ENCODE results near the gene RAB38. TPM values are rescaled to one million over a fixed set of nuclear protein-coding genes. Genes with fewer than 3 reads are reported as not detected.

The RAB38 gene
- total RNA-seq, 1 donor from 2014 or later, result 0.44 TPM

GRCh38 chr11:88193278-88193677 lies 18.0 kb upstream of the RAB38 start:
- Histone ChIP-seq H3K36me3 (no peaks in the 10 kb centered on the region), H3K9me3 (replicated peaks) (peaks cover 50% of the 10 kb centered on the region), H3K4me3 (no peak overlapping the region), H3K4me1 (no peaks in the 10 kb centered on the region), H3K27me3 (ENCODE audit: low read depth) (no peaks in the 10 kb centered on the region), H3K27ac (replicated peaks) (no peak overlapping the region)
- no peak for DNase-seq
- intact Hi-C loops (cut with micrococcal nuclease), result no loop called here
- TF ChIP-seq, protein P1, sequence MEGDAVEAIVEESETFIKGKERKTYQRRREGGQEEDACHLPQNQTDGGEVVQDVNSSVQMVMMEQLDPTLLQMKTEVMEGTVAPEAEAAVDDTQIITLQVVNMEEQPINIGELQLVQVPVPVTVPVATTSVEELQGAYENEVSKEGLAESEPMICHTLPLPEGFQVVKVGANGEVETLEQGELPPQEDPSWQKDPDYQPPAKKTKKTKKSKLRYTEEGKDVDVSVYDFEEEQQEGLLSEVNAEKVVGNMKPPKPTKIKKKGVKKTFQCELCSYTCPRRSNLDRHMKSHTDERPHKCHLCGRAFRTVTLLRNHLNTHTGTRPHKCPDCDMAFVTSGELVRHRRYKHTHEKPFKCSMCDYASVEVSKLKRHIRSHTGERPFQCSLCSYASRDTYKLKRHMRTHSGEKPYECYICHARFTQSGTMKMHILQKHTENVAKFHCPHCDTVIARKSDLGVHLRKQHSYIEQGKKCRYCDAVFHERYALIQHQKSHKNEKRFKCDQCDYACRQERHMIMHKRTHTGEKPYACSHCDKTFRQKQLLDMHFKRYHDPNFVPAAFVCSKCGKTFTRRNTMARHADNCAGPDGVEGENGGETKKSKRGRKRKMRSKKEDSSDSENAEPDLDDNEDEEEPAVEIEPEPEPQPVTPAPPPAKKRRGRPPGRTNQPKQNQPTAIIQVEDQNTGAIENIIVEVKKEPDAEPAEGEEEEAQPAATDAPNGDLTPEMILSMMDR (IDR thresholded peaks at IDR 0.05; ENCODE audit: borderline replicate concordance), result no peak

DNA sequence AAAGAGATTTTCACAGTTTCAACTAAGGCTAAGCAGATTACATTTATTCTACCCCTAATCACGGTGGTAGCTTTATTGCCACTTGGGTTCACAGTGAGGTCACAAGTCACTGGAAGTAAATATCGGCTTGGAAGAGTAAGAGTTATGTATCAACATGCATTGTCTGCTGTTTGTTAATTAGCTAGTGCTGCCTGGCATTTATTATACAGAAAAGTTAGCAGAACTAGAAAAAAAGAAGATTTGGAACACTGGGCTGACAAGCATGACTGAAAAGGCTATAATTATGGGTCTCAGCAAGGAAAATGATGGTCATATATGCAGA lies 13.7 kb upstream of the RAB38 start:
- intact Hi-C loops (cut with micrococcal nuclease), result no loop called here
- no peaks in the 10 kb centered on the region for H3K27me3 ChIP-seq (ENCODE audit: low read depth)
- H3K36me3 ChIP-seq, result no peaks in the 10 kb centered on the region
- H3K9me3 ChIP-seq (replicated peaks), result peaks cover 8% of the 10 kb centered on the region
- H3K4me3 ChIP-seq, result no peak overlapping the region
- TF ChIP-seq, protein P1 (IDR thresholded peaks at IDR 0.05; ENCODE audit: borderline replicate concordance), result no peak
- no peak for DNase-seq
- H3K4me1 ChIP-seq, result no peaks in the 10 kb centered on the region
- H3K27ac ChIP-seq (replicated peaks), result no peak overlapping the region

- TF ChIP-seq, protein P1 (IDR thresholded peaks at IDR 0.05; ENCODE audit: borderline replicate concordance), result no peak
- DNase-seq, result no peak
- Histone ChIP-seq H3K27ac (replicated peaks) (no peak overlapping the region), H3K36me3 (no peaks in the 10 kb centered on the region), H3K27me3 (ENCODE audit: low read depth) (no peaks in the 10 kb centered on the region), H3K9me3 (replicated peaks) (peaks cover 6% of the 10 kb centered on the region), H3K4me3 (no peak overlapping the region), H3K4me1 (no peaks in the 10 kb centered on the region)
- intact Hi-C loops (cut with micrococcal nuclease), result no loop called here
These were observed 13.1 kb upstream of the RAB38 start for GRCh38 chr11:88188251-88188931.

- Histone ChIP-seq H3K27me3 (ENCODE audit: low read depth) (no peaks in the 10 kb centered on the region), H3K9me3 (replicated peaks) (no peaks in the 10 kb centered on the region), H3K36me3 (no peaks in the 10 kb centered on the region), H3K4me1 (no peaks in the 10 kb centered on the region), H3K27ac (replicated peaks) (no peak overlapping the region), H3K4me3 (no peak overlapping the region)
- intact Hi-C loops (cut with micrococcal nuclease), result no loop called here
- no peak for DNase-seq
- TF ChIP-seq, protein P1 (IDR thresholded peaks at IDR 0.05; ENCODE audit: borderline replicate concordance), result no peak
These were observed 8.0 kb upstream of the RAB38 start for GRCh38 chr11:88183233-88183632.

GRCh38 chr11:88181776-88182175 lies 6.5 kb upstream of the RAB38 start:
- Histone ChIP-seq H3K9me3 (replicated peaks) (no peaks in the 10 kb centered on the region), H3K36me3 (no peaks in the 10 kb centered on the region), H3K27me3 (ENCODE audit: low read depth) (no peaks in the 10 kb centered on the region), H3K27ac (replicated peaks) (no peak overlapping the region), H3K4me3 (no peak overlapping the region), H3K4me1 (no peaks in the 10 kb centered on the region)
- intact Hi-C loops (cut with micrococcal nuclease), result no loop called here
- TF ChIP-seq, protein P1 (IDR thresholded peaks at IDR 0.05; ENCODE audit: borderline replicate concordance), result no peak
- no peak for DNase-seq
